ENCODE data around the gene ASAP2.

ASAP2 gene

GRCh38 chr2:9342659-9343058 lies 136.0 kb downstream of the ASAP2 start:
- no peak for TF ChIP-seq CTCF (IDR thresholded peaks at IDR 0.05)
- no peaks in the 10 kb centered on the region for H3K36me3 ChIP-seq

GRCh38 chr2:9343524-9343923 lies 136.9 kb downstream of the ASAP2 start:
- Histone ChIP-seq H3K27me3 (no peaks in the 10 kb centered on the region), H3K4me1 (ENCODE audit: control insufficient read depth in 1 of 2, insufficient read depth in 1 of 2, low read depth in 1 of 2, low read length in 1 of 2) (no peaks in the 10 kb centered on the region), H3K36me3 (no peaks in the 10 kb centered on the region), H3K27ac (no peak overlapping the region), H3K9me3 (no peaks in the 10 kb centered on the region), H3K4me3 (ENCODE audit: low read depth in 1 of 2, low read length in 1 of 2) (no peak overlapping the region)
- no peak for TF ChIP-seq CTCF (IDR thresholded peaks at IDR 0.05)

More at GRCh38 chr2:9342659-9343058, 136.0 kb downstream of the ASAP2 start:
- no peaks in the 10 kb centered on the region for H3K9me3 ChIP-seq
- H3K4me1 ChIP-seq (ENCODE audit: control insufficient read depth in 1 of 2, insufficient read depth in 1 of 2, low read depth in 1 of 2, low read length in 1 of 2): no peaks in the 10 kb centered on the region
- no peaks in the 10 kb centered on the region for H3K27me3 ChIP-seq
- H3K4me3 ChIP-seq (ENCODE audit: low read depth in 1 of 2, low read length in 1 of 2): no peak overlapping the region
- no peak overlapping the region for H3K27ac ChIP-seq

GRCh38 chr2:9344434-9344833 lies 137.8 kb downstream of the ASAP2 start:
- no peaks in the 10 kb centered on the region for H3K36me3 ChIP-seq
- H3K27me3 ChIP-seq: no peaks in the 10 kb centered on the region
- no peaks in the 10 kb centered on the region for H3K4me1 ChIP-seq (ENCODE audit: control insufficient read depth in 1 of 2, insufficient read depth in 1 of 2, low read depth in 1 of 2, low read length in 1 of 2)
- no peak overlapping the region for H3K27ac ChIP-seq
- no peak overlapping the region for H3K4me3 ChIP-seq (ENCODE audit: low read depth in 1 of 2, low read length in 1 of 2)
- no peak for TF ChIP-seq CTCF (IDR thresholded peaks at IDR 0.05)
- no peaks in the 10 kb centered on the region for H3K9me3 ChIP-seq

GRCh38 chr2:9345343-9345742 lies 138.7 kb downstream of the ASAP2 start:
- TF ChIP-seq CTCF (IDR thresholded peaks at IDR 0.05): no peak
- Histone ChIP-seq H3K27ac (no peak overlapping the region), H3K4me3 (ENCODE audit: low read depth in 1 of 2, low read length in 1 of 2) (no peak overlapping the region), H3K27me3 (no peaks in the 10 kb centered on the region), H3K36me3 (no peaks in the 10 kb centered on the region), H3K4me1 (ENCODE audit: control insufficient read depth in 1 of 2, insufficient read depth in 1 of 2, low read depth in 1 of 2, low read length in 1 of 2) (no peaks in the 10 kb centered on the region), H3K9me3 (no peaks in the 10 kb centered on the region)

GRCh38 chr2:9345997-9346396 lies 139.4 kb downstream of the ASAP2 start:
- Histone ChIP-seq H3K4me3 (ENCODE audit: low read depth in 1 of 2, low read length in 1 of 2) (no peak overlapping the region), H3K27me3 (no peaks in the 10 kb centered on the region), H3K27ac (no peak overlapping the region), H3K4me1 (ENCODE audit: control insufficient read depth in 1 of 2, insufficient read depth in 1 of 2, low read depth in 1 of 2, low read length in 1 of 2) (no peaks in the 10 kb centered on the region), H3K9me3 (no peaks in the 10 kb centered on the region), H3K36me3 (no peaks in the 10 kb centered on the region)
- no peak for TF ChIP-seq CTCF (IDR thresholded peaks at IDR 0.05)

GRCh38 chr2:9346885-9347284 lies 140.3 kb downstream of the ASAP2 start:
- H3K4me1 ChIP-seq (ENCODE audit: control insufficient read depth in 1 of 2, insufficient read depth in 1 of 2, low read depth in 1 of 2, low read length in 1 of 2): no peaks in the 10 kb centered on the region
- H3K27me3 ChIP-seq: no peaks in the 10 kb centered on the region
- H3K27ac ChIP-seq: no peak overlapping the region
- no peak overlapping the region for H3K4me3 ChIP-seq (ENCODE audit: low read depth in 1 of 2, low read length in 1 of 2)
- no peaks in the 10 kb centered on the region for H3K9me3 ChIP-seq
- H3K36me3 ChIP-seq: no peaks in the 10 kb centered on the region
- TF ChIP-seq CTCF (IDR thresholded peaks at IDR 0.05): no peak
